ENCODE measurements around the gene MDFI. TPM values are rescaled to one million over a fixed set of nuclear protein-coding genes. Genes with fewer than 3 reads are reported as not detected.

Gene MDFI
- total RNA-seq, 1 donor from 2014 or later, result 48.3 TPM

DNA sequence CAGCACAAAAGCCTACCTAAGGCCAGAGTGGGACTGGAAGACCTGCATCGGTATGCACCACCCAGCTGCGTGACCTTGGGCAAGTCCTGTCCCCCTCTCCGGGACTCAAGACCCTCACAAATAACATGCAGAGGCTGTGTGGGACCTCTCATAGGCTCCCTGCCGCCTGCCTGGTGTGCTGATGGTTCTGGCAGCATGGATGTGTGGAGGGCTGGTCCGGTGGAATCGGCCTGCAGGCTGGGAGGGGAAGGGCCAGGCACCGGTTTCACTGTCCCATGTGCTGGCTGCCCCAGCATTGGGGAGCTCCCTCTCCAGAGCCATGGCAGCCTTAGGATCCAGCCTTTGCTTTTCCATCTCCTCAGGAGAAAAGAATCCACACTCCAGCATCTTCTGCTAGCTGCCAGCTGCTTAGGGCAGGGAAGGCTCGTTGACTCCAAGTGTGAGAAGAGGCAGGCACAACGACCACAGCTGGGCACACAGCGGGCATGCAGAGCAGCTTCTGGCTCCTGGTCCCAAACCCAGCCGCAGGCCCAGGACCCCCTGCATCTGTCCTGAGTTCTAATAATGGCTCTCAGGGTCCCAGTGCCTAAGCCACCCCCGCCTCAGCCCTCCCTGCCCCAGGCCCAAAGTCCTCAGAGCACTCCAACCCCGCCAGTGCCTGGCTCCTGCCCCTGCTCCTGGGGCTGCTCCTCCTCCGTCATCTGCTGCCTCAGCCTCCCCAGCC, 64.7 kb downstream of the MDFI start:
- H3K4me1 Mint-ChIP-seq (ENCODE audit: low read depth), result no peaks in the 10 kb centered on the region
- H3K27me3 Mint-ChIP-seq, result peaks cover 37% of the 10 kb centered on the region
- H3K4me3 Mint-ChIP-seq (ENCODE audit: low read depth), result no peak overlapping the region
- no peak for DNase-seq (ENCODE audit: low spot score, unreplicated experiment)
- no peaks in the 10 kb centered on the region for H3K9me3 Mint-ChIP-seq (ENCODE audit: low read depth)
- no peak overlapping the region for H3K27ac Mint-ChIP-seq
- no peaks in the 10 kb centered on the region for H3K36me3 Mint-ChIP-seq (ENCODE audit: insufficient read depth)
- no peak for TF ChIP-seq CTCF (IDR thresholded peaks at IDR 0.05; ENCODE audit: unreplicated experiment)

Small RNA genes lying within 50 kb of the gene (microRNA-seq; reads per million reads assigned to microRNA genes)
- gene MIR4641 (ENCODE audit: borderline number of aligned reads, unreplicated experiment), result 3.6 reads per million

Other genes with a start within 250 kb of the MDFI start
- 124 and 137 TPM in 2 replicates for gene FOXP4, start 92.1 kb upstream of the MDFI start, total RNA-seq
- 0.48 and 0.55 TPM in 2 replicates for gene TFEB, start 97.1 kb downstream of the MDFI start, total RNA-seq
- gene PGC, start 108.9 kb downstream of the MDFI start, total RNA-seq, result not detected in 2 replicates
- 6.3 and 7.6 TPM in 2 replicates for gene FRS3, start 141.4 kb downstream of the MDFI start, total RNA-seq
- 4.3 and 4.9 TPM in 2 replicates for gene PRICKLE4, start 142.3 kb downstream of the MDFI start, total RNA-seq
- 172 and 184 TPM in 2 replicates for gene TOMM6, start 149.2 kb downstream of the MDFI start, total RNA-seq